HCT116 (cell line): ENCODE measurements around the gene TNP1. TPM values are rescaled to one million over a fixed set of nuclear protein-coding genes. Genes with fewer than 3 reads are reported as not detected.

Source experiments
- ATAC-seq: fragments of 200-7000 bp; cut with Tn5 transposase; 2 replicates; pipeline ENCODE4 v1.9.1; 2020; ENCODE audit warnings: mild to moderate bottlenecking, moderate library complexity
- BruUV-seq: library from RNA; stranded (reverse); fragments of 400-500 nt; replicated peaks from 2 replicates; lab custom pipeline; 2021; lab: Mats Ljungman, UMichigan
- CTCF ChIA-PET: fragments of 300-600 bp; sonication (Branson Sonifier 250); formaldehyde crosslinking; loops from one replicate; lab custom pipeline; 2021; ENCODE audit warnings: antibody characterized with exemption; lab: Charles Lee
- POLR2A ChIA-PET: fragments of 300-600, 350-600 bp; sonication (Branson Sonifier 250); formaldehyde crosslinking; loops from one replicate; lab custom pipeline; 2021; ENCODE audit warnings: antibody characterized with exemption; lab: Charles Lee
- RAD21 ChIA-PET, 2 experiments: fragments of 300-600 bp; sonication (Branson Sonifier 250); formaldehyde crosslinking; loops; one replicate each; lab custom pipeline; 2023; ENCODE audit warnings: low total read pairs in 2 of 2; ENCODE audit not compliant: uncharacterized antibody in 2 of 2, unreplicated experiment in 2 of 2, low non-redundant PET in 1 of 2; lab: Charles Lee
- DNase-seq: peaks from one replicate; pipeline ENCODE4 v3.0.0-alpha.2; 2010; ENCODE audit warnings: low read depth, low spot score
- H2AFZ ChIP-seq: fragments of 200-600 bp; shearing (Covaris generic), sonication (generic); 2 replicates; pipeline ENCODE4 v1.6.1; 2017; ENCODE audit warnings: low read depth, mixed run types, mixed read lengths, antibody characterized with exemption, low read length; ENCODE audit not compliant: poor library complexity, severe bottlenecking
- H3K27ac ChIP-seq: 2 replicates; pipeline ENCODE4 v1.5.1; 2012; ENCODE audit warnings: low read depth, low read length
- H3K27me3 ChIP-seq: fragments of 200-600 bp; sonication (generic); 2 replicates; pipeline ENCODE4 v1.6.1; 2016; ENCODE audit warnings: mixed run types, low read length, mixed read lengths; ENCODE audit not compliant: insufficient read depth
- H3K36me3 ChIP-seq, 2 experiments: fragments of 200-500 bp in 1 of 2; fragments of 200-600 bp in 1 of 2; sonication (Bioruptor generic) in 1 of 2; sonication (generic) in 1 of 2; 2 replicates each; pipeline versions ENCODE4 v1.5.1 to v1.6.1; 2014 to 2016; ENCODE audit warnings: low read length in 2 of 2, inconsistent platforms in 1 of 2, mixed read lengths in 1 of 2, mixed run types in 1 of 2; ENCODE audit not compliant: insufficient read depth in 2 of 2, control insufficient read depth in 1 of 2
- H3K4me1 ChIP-seq, 2 experiments: fragments of 200-600 bp in 1 of 2; sonication (generic) in 1 of 2; 2 replicates each; pipeline versions ENCODE4 v1.5.1 to v1.6.1; 2012 to 2017; ENCODE audit warnings: low read length in 2 of 2, inconsistent platforms in 1 of 2, mild to moderate bottlenecking in 1 of 2, mixed read lengths in 1 of 2, mixed run types in 1 of 2, moderate library complexity in 1 of 2; ENCODE audit not compliant: insufficient read depth in 2 of 2, control insufficient read depth in 1 of 2
- H3K4me2 ChIP-seq: fragments of 200-600 bp; sonication (generic); 2 replicates; pipeline ENCODE4 v1.6.1; 2017; ENCODE audit warnings: mixed run types, low read length, mixed read lengths
- H3K4me3 ChIP-seq, 2 experiments: fragments of 200-600 bp in 1 of 2; sonication (generic) in 1 of 2; replicated peaks in 1 of 2; 2 replicates each; pipeline ENCODE4 v1.5.1; 2011 to 2016; ENCODE audit warnings: low read length in 2 of 2, control low read depth in 1 of 2, low read depth in 1 of 2, mild to moderate bottlenecking in 1 of 2, mixed read lengths in 1 of 2, mixed run types in 1 of 2
- H3K79me2 ChIP-seq: fragments of 200-600 bp; sonication (generic); 2 replicates; pipeline ENCODE4 v1.6.1; 2017; ENCODE audit warnings: mild to moderate bottlenecking, mixed run types, low read length, moderate library complexity, mixed read lengths; ENCODE audit not compliant: insufficient read depth
- H3K9ac ChIP-seq: fragments of 200-600 bp; sonication (generic); 2 replicates; pipeline ENCODE4 v1.6.1; 2016; ENCODE audit warnings: low read length, mixed read lengths
- H3K9me2 ChIP-seq: fragments of 200-600 bp; sonication (generic), shearing (Covaris generic); 2 replicates; pipeline ENCODE4 v1.6.1; 2017; ENCODE audit warnings: mixed run types, mild to moderate bottlenecking, moderate library complexity; ENCODE audit not compliant: insufficient read depth
- H3K9me3 ChIP-seq, 2 experiments: fragments of 200-500 bp in 1 of 2; fragments of 200-600 bp in 1 of 2; sonication (Bioruptor generic) in 1 of 2; sonication (generic) in 1 of 2; 2 replicates each; pipeline ENCODE4 v1.6.1; 2014 to 2017; ENCODE audit warnings: low read length in 2 of 2, mixed read lengths in 2 of 2, inconsistent platforms in 1 of 2, low read depth in 1 of 2, mild to moderate bottlenecking in 1 of 2, mixed run types in 1 of 2, moderate library complexity in 1 of 2; ENCODE audit not compliant: control insufficient read depth in 1 of 2, insufficient read depth in 1 of 2
- H4K20me1 ChIP-seq: fragments of 200-600 bp; sonication (generic), shearing (Covaris generic); 2 replicates; pipeline ENCODE4 v1.6.1; 2017; ENCODE audit warnings: mixed run types, mild to moderate bottlenecking, moderate library complexity; ENCODE audit not compliant: insufficient read depth
- CBX3 ChIP-seq: IDR thresholded peaks from 2 replicates; pipeline ENCODE4 v1.6.1; 2012; ENCODE audit warnings: low read depth
- CEBPB ChIP-seq: IDR thresholded peaks from 2 replicates; pipeline ENCODE4 v1.6.1; 2012; ENCODE audit warnings: low read depth
- EGR1 ChIP-seq: IDR thresholded peaks from 2 replicates; pipeline ENCODE4 v1.6.1; 2012; ENCODE audit warnings: low read depth
- ELF1 ChIP-seq: IDR thresholded peaks from 2 replicates; pipeline ENCODE4 v1.6.1; 2012; ENCODE audit warnings: low read depth, borderline replicate concordance
- EZH2 ChIP-seq: fragments of 200-600 bp; sonication (generic); IDR thresholded peaks from 2 replicates; pipeline ENCODE4 v1.6.1; 2017; ENCODE audit warnings: antibody characterized with exemption, mixed run types
- FOSL1 ChIP-seq: IDR thresholded peaks from 2 replicates; pipeline ENCODE4 v1.6.1; 2012; ENCODE audit warnings: low read depth
- JUND ChIP-seq: IDR thresholded peaks from 2 replicates; pipeline ENCODE4 v1.6.1; 2012
- POLR2A ChIP-seq: IDR thresholded peaks from 2 replicates; pipeline ENCODE4 v1.7.0; 2011; ENCODE audit warnings: borderline replicate concordance; ENCODE audit not compliant: insufficient read depth, insufficient read length; ENCODE audit errors: extremely low read depth
- POLR2AphosphoS5 ChIP-seq: IDR thresholded peaks from 2 replicates; pipeline ENCODE4 v1.6.1; 2011; ENCODE audit warnings: mild to moderate bottlenecking, low read depth, low read length, moderate library complexity
- SIN3A ChIP-seq: IDR thresholded peaks from 2 replicates; pipeline ENCODE4 v1.6.1; 2012; ENCODE audit warnings: low read depth
- SRF ChIP-seq: IDR thresholded peaks from 2 replicates; pipeline ENCODE4 v1.6.1; 2012; ENCODE audit warnings: low read depth
- TCF7L2 ChIP-seq: IDR thresholded peaks from 2 replicates; pipeline ENCODE4 v1.7.0; 2011; ENCODE audit warnings: borderline replicate concordance, inconsistent platforms; ENCODE audit not compliant: insufficient read depth, insufficient read length; ENCODE audit errors: extremely low read depth
- YY1 ChIP-seq: IDR thresholded peaks from 2 replicates; pipeline ENCODE4 v1.6.1; 2011; ENCODE audit warnings: low read length, low read depth, moderate library complexity, mild to moderate bottlenecking; ENCODE audit not compliant: insufficient replicate concordance; ENCODE audit errors: extremely low read depth
- ZFX ChIP-seq: fragments of 450-650 bp; IDR thresholded peaks from 2 replicates; pipeline ENCODE4 v1.6.1; 2017
- ZNF274 ChIP-seq: fragments of 200-500 bp; sonication (Bioruptor generic); IDR thresholded peaks from 2 replicates; pipeline ENCODE4 v1.6.1; 2014; ENCODE audit warnings: mild to moderate bottlenecking, low read depth, low read length, inconsistent platforms
- intact Hi-C: fragments of 100-400 bp; cut with micrococcal nuclease; formaldehyde crosslinking; loops from 2 replicates; pipeline ENCODE4 v1.10.0; 2022
- total RNA-seq: library from RNA; stranded (reverse); gene quantifications from one replicate; pipeline ENCODE4 v1.2.1, GENCODE V29; 2021; ENCODE audit not compliant: unreplicated experiment
- TF ChIP-seq, protein P1 (sequence below), 3 experiments: fragments of 200-600 bp in 1 of 3; sonication (generic) in 1 of 3; IDR thresholded peaks in 2 of 3; conservative IDR thresholded peaks in 1 of 3; 2 replicates each; pipeline ENCODE4 v1.5.1; 2012 to 2017; ENCODE audit warnings: low read depth in 2 of 3, low read length in 2 of 3, antibody characterized with exemption in 1 of 3, borderline replicate concordance in 1 of 3, control low read depth in 1 of 3, mild to moderate bottlenecking in 1 of 3, mixed read lengths in 1 of 3, mixed run types in 1 of 3, moderate library complexity in 1 of 3; ENCODE audit not compliant: insufficient read depth in 1 of 3
- TF ChIP-seq, protein P2 (sequence below): IDR thresholded peaks from 2 replicates; pipeline ENCODE4 v1.6.1; 2012
- TF ChIP-seq, protein P3 (sequence below): IDR thresholded peaks from 2 replicates; pipeline ENCODE4 v1.6.1; 2012; ENCODE audit warnings: low read depth

Gene TNP1
- total RNA-seq, 1 experiment from 2014 or later = not detected

DNA sequence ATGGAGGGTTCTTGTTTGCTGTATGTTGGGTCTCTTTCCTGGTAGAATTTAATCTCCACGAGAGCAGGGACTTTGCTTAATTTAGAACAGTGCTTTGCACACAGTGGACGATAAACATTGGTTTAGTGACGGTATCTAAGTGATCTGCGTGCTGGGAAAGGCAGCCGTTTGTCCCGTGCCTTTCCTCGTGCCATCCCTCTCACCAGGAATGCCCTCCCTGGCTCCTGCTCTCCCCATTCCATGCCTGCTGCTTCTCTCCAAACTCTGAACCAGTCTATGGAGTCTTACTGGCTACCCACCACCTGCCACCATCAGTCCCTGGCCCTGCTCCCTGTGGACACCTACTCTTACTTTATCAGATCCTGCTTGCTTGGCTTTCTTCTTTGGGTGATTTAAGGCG is 27.3 kb upstream of the TNP1 start:
- no peaks in the 10 kb centered on the region for H3K9me2 ChIP-seq
- H4K20me1 ChIP-seq = no peaks in the 10 kb centered on the region
- H3K9me3 ChIP-seq = no peaks in the 10 kb centered on the region
- no peaks in the 10 kb centered on the region for H3K79me2 ChIP-seq
- ChIA-PET CTCF (no interaction called here), RAD21 (no interaction called here), POLR2A (no interaction called here)
- no peaks in the 10 kb centered on the region for H3K36me3 ChIP-seq
- H3K27ac ChIP-seq = no peak overlapping the region
- ATAC-seq (no peak), DNase-seq (no peak)
- H3K27me3 ChIP-seq = peaks cover 42% of the 10 kb centered on the region
- no peak overlapping the region for H2AFZ ChIP-seq
- no TSS peak for BruUV-seq
- no peak overlapping the region for H3K4me2 ChIP-seq
- intact Hi-C loops = no loop called here
- TF ChIP-seq EZH2 (no peak), SRF (no peak), FOSL1 (no peak), EGR1 (no peak), POLR2AphosphoS5 (no peak)
- no peak overlapping the region for H3K9ac ChIP-seq
- H3K4me3 ChIP-seq = no peak overlapping the region
- H3K4me1 ChIP-seq = no peaks in the 10 kb centered on the region

DNA sequence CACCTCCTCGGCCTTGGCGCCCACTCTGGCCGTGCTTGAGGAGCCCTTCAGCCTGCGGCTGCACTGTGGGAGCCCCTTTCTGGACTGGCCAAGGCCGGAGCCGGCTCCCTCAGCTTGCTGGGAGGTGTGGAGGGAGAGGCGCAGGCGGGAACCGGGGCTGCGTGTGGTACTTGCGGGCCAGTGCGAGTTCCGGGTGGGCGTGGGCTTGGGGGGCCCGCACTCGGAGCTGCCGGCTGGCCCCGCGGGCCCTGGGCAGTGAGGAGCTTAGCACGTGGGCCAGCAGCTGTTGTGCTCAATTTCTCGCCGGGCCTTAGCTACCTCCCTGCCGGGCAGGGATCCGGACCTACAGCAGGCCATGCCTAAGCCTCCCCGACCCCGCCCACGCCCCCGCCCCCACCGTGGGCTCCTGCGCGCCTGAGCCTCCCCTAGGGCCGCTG is 25.3 kb upstream of the TNP1 start:
- H3K27me3 ChIP-seq = peaks cover 23% of the 10 kb centered on the region
- no peaks in the 10 kb centered on the region for H3K9me3 ChIP-seq
- no peaks in the 10 kb centered on the region for H3K79me2 ChIP-seq
- ATAC-seq (no peak), DNase-seq (no peak)
- BruUV-seq = no TSS peak
- H3K4me3 ChIP-seq = no peak overlapping the region
- RAD21 ChIA-PET = no interaction called here
- H3K4me2 ChIP-seq = no peak overlapping the region
- no peak overlapping the region for H2AFZ ChIP-seq
- CTCF ChIA-PET = no interaction called here
- H3K9me2 ChIP-seq = no peaks in the 10 kb centered on the region
- no peak overlapping the region for H3K27ac ChIP-seq
- intact Hi-C loops = no loop called here
- H3K36me3 ChIP-seq = no peaks in the 10 kb centered on the region
- H3K4me1 ChIP-seq = no peaks in the 10 kb centered on the region
- POLR2A ChIA-PET = no interaction called here
- no peaks in the 10 kb centered on the region for H4K20me1 ChIP-seq
- no peak overlapping the region for H3K9ac ChIP-seq
- TF ChIP-seq CBX3 = no peak
- no peak for TF ChIP-seq YY1
- TF ChIP-seq, protein P1, sequence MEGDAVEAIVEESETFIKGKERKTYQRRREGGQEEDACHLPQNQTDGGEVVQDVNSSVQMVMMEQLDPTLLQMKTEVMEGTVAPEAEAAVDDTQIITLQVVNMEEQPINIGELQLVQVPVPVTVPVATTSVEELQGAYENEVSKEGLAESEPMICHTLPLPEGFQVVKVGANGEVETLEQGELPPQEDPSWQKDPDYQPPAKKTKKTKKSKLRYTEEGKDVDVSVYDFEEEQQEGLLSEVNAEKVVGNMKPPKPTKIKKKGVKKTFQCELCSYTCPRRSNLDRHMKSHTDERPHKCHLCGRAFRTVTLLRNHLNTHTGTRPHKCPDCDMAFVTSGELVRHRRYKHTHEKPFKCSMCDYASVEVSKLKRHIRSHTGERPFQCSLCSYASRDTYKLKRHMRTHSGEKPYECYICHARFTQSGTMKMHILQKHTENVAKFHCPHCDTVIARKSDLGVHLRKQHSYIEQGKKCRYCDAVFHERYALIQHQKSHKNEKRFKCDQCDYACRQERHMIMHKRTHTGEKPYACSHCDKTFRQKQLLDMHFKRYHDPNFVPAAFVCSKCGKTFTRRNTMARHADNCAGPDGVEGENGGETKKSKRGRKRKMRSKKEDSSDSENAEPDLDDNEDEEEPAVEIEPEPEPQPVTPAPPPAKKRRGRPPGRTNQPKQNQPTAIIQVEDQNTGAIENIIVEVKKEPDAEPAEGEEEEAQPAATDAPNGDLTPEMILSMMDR (IDR thresholded peaks at IDR 0.05 in 2 of 3, conservative IDR thresholded peaks at IDR 0.05 in 1 of 3; ENCODE audit: borderline replicate concordance in 1 of 3, insufficient read depth in 1 of 3, low read depth in 2 of 3, low read length in 2 of 3) = no peak
- TF ChIP-seq ZFX = no peak
- TF ChIP-seq, protein P2, sequence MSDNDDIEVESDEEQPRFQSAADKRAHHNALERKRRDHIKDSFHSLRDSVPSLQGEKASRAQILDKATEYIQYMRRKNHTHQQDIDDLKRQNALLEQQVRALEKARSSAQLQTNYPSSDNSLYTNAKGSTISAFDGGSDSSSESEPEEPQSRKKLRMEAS = no peak
- TF ChIP-seq, protein P3, sequence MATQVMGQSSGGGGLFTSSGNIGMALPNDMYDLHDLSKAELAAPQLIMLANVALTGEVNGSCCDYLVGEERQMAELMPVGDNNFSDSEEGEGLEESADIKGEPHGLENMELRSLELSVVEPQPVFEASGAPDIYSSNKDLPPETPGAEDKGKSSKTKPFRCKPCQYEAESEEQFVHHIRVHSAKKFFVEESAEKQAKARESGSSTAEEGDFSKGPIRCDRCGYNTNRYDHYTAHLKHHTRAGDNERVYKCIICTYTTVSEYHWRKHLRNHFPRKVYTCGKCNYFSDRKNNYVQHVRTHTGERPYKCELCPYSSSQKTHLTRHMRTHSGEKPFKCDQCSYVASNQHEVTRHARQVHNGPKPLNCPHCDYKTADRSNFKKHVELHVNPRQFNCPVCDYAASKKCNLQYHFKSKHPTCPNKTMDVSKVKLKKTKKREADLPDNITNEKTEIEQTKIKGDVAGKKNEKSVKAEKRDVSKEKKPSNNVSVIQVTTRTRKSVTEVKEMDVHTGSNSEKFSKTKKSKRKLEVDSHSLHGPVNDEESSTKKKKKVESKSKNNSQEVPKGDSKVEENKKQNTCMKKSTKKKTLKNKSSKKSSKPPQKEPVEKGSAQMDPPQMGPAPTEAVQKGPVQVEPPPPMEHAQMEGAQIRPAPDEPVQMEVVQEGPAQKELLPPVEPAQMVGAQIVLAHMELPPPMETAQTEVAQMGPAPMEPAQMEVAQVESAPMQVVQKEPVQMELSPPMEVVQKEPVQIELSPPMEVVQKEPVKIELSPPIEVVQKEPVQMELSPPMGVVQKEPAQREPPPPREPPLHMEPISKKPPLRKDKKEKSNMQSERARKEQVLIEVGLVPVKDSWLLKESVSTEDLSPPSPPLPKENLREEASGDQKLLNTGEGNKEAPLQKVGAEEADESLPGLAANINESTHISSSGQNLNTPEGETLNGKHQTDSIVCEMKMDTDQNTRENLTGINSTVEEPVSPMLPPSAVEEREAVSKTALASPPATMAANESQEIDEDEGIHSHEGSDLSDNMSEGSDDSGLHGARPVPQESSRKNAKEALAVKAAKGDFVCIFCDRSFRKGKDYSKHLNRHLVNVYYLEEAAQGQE = no peak
- no peak for TF ChIP-seq ZNF274
- no peak for TF ChIP-seq ELF1
- TF ChIP-seq POLR2A = no peak
- no peak for TF ChIP-seq FOSL1
- no peak for TF ChIP-seq SRF
- no peak for TF ChIP-seq CEBPB
- TF ChIP-seq EZH2 = no peak
- TF ChIP-seq SIN3A = no peak
- no peak for TF ChIP-seq JUND
- no peak for TF ChIP-seq TCF7L2
